Fibroblast of peridontal ligament (primary cell): Measurements from ENCODE around the gene MRPS9.

Experiments
- DNase-seq: peaks from one replicate; pipeline ENCODE4 v3.0.0-alpha.2; 2010; ENCODE audit errors: extremely low read depth

MRPS9 gene

GRCh38 chr2:105037572-105038382 is at the start of gene MRPS9:
Gene MRPS9, plus strand, starts transcription at chr2:105038069. Its CDS starts 24 bp downstream, at chr2:105038093.
- peak; percentile 94 for DNase-seq

DNA sequence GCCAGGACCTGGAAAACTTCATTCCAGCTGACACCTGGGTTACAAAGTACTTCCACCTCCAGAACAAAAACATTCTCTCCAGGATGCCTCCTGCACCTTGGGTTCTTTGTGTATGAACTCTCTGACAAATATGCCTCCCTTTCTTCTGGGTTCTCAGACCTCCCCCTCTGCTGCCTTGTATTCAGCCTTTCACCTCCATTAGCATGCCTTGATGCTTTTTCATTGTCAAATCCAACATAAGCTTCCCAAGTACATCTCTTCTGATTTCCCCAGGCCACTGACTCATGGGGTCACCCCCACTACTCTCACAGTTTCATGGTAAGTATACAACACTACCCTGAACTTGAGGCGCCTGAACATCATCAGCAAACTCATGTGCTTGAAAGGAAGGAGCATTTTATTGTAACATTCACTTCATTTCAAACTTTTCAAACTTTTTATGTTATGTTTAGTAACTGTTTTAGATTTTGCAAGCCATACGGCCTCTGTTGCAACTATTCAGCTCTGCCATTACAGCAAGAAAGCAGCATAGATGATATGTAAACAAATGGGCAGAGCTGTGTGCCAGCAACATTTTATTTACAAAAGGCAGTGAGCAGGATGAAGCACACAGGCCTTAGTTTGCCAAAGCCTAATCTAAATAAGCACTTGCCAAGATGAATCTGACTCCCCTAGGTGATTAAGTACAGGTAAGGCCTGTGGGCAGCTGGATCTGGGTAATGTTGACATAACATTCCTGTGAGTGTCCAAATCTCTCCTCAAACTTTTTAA is 32.5 kb upstream of the MRPS9 start:
- peak; percentile 21 for DNase-seq

- no peak for DNase-seq
These were observed 30.5 kb upstream of the MRPS9 start for GRCh38 chr2:105007367-105007766.

DNA sequence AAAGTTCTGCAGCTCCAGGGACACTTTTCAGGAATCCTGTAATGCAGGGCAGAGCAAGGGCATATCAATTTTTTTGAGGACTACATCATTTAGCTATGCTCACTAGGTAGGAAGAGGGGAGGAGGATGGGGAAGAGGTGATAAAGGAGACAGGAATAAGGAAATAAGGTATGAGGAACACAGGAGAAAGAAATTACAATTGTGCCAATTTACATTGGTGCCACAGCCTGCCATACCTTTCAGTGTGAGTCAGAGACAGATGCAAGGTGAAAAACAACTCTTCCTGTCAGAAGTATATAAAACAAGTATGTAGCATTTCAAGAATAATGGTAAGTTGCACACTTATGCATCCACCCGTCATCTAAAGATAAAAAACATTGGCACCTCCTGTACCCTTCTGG is 5.4 kb upstream of the MRPS9 start:
- no peak for DNase-seq

DNA sequence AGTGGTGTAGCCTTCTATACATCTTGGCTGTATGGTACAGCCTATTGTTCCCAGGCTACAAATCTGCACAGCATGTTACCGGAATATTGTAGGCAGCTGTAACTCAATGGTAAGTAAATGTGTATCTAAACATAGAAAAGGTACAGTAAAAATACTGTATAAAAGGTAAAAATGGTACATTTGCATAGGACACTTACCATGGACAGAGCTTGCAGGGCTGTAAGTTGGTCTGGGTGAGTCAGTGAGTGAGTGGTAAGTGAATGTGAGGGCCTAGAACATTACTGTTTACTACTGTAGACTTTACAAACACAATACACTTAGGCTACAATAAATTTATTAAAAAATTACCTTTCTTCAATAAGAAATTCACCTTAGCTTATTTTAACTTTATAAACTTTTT is 3.7 kb upstream of the MRPS9 start:
- DNase-seq: no peak

DNA sequence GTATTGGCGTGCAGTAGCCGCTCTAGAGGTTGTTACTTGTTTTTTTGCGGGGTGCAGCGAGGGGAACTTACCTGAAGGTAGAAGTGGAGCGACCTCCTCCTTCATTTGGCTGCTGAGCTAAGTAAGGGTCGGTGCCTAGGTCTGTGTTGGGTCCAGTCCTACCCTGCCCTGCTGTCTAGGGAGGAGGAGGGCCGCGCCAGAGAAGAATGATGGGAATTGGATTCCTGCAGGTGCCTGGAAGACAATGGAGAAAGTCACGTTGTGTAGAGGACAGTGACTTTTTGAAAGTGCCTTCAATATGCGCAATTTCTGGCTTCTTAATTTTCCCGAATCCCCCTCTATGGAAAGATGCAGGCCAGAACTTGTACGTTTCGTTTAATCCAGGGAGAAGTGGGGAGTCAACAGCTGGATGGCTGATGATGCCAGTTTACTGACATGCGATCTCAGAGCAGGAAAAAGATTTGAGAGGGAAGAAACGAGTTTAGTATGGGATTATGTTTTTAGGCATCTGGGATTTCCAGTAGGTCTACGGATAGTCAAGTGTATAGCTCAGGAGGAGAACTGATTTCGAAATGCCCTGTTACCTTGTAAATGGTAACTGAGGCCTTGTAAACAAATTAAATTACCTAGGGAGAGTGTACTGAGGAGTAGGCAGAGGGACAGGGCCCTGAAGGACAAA is 653 bp downstream of the MRPS9 start:
- peak; percentile 22 for DNase-seq

- DNase-seq: no peak
These were observed 1.7 kb downstream of the MRPS9 start for GRCh38 chr2:105039559-105039958.

- DNase-seq: no peak
These were observed 4.3 kb downstream of the MRPS9 start for GRCh38 chr2:105042189-105042588.

DNA sequence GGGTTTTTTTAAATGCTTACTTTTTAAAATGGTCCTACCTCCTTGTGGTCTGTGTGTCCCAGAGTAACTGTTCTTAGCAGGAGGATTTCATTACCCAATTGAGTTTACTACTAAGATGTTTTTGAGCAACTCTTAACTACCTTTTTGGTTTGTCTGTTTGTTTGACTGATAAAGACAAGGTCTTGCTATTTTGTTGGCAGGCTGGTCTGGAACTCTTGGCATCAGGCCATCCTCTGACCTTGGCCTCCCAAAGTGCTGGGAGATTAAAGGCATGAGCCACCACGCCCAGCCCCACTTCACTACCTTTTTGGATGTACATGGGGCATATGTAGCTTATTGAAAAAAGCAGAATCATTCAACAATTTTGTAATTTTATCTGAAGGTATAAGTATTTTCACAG is 14.9 kb downstream of the MRPS9 start:
- DNase-seq: no peak

- DNase-seq: peak; percentile 36
These were observed 17.7 kb downstream of the MRPS9 start for GRCh38 chr2:105055613-105056012.

- DNase-seq: no peak
These were observed 18.4 kb downstream of the MRPS9 start for GRCh38 chr2:105056245-105056644.

GRCh38 chr2:105057005-105057404 is 19.1 kb downstream of the MRPS9 start:
- DNase-seq: no peak

GRCh38 chr2:105061560-105061959 is 23.7 kb downstream of the MRPS9 start:
- DNase-seq: no peak

- no peak for DNase-seq
These were observed 24.3 kb downstream of the MRPS9 start for GRCh38 chr2:105062158-105062557.

DNA sequence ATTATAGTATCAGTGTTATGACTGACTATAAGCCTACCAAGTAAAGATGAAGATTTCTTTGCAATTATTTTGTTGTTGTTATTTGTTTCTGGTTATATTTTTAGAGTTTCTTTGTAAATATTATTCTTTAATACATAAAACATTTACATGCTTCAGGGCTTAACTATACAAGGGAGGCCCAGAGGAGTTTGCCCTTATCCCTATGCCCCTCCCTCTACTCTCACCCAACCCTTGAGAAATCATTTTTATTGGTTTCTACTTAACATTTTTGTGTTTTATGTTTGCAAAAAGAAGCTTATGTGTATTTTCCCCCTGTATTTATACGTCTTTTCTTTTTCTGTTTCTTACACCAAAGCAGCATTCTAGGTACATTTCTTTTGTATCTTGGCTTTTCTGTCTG is 30.5 kb downstream of the MRPS9 start:
- DNase-seq: no peak

GRCh38 chr2:105068875-105069274 is 31.0 kb downstream of the MRPS9 start:
- no peak for DNase-seq

GRCh38 chr2:105070010-105070865 is 32.4 kb downstream of the MRPS9 start:
- no peak for DNase-seq

DNA sequence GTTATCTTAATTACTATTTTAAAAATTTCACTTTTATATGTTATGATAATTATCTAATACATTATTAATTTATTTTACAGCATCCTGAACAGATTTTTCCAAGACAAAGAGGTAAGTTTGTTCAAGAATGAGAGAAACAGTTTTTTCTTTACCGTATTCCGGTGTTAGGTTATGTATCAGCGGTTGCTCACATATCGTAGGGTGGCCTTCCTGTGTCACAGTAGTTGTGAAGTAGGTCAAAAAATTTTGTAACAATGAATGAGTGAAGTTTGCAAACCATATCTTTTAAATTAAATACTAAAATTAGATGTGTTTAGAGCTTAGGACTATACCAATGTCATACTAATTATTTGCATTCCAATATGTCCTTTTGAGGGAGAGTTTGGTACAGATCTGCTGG is 33.5 kb downstream of the MRPS9 start:
- DNase-seq: no peak

- DNase-seq: peak; percentile 26
These were observed 34.2 kb downstream of the MRPS9 start for GRCh38 chr2:105072039-105072438.

- no peak for DNase-seq
These were observed 35.7 kb downstream of the MRPS9 start for GRCh38 chr2:105073591-105073990.

DNA sequence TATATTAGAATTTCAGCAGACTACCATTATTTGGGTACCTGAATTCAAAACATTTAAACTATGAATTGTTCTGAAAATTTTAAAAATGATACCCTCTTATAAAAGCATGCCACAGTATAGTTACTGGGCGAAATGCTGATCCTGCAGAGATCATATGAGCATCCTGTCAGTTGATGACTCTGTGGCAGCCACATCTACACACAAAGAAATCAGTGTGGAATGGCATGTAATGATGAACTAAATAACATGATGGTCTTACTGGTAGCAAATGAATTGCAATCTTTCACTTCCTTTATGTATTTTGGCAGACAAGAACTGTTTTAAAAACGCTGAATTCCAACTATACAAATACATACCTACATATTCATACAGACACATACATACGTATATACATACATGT is 38.3 kb downstream of the MRPS9 start:
- DNase-seq: no peak
